ENCODE data around the gene KIF3A.

The KIF3A gene

DNA sequence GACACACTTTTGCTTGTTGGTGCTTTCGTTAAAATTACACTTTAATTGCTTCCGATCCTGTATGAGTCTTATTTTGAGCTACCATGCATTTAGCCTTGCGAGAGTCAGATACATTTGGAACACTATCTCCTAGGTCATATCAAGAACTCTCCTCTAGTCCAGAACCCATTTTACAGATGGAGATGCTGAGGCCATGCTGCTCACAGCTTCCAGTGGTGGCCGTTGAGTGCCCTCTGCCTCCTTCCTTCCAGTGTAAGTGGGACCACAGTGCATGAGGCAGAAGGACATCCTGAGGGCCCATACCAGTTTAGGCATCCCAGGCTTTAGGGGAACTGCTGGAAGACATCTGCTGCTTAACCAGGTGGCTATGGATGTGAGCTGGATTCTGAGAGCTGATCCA, 16.8 kb upstream of the KIF3A start:
- DNase-seq (ENCODE audit: low read depth in 2 of 3, low spot score in 2 of 3): no peak

DNA sequence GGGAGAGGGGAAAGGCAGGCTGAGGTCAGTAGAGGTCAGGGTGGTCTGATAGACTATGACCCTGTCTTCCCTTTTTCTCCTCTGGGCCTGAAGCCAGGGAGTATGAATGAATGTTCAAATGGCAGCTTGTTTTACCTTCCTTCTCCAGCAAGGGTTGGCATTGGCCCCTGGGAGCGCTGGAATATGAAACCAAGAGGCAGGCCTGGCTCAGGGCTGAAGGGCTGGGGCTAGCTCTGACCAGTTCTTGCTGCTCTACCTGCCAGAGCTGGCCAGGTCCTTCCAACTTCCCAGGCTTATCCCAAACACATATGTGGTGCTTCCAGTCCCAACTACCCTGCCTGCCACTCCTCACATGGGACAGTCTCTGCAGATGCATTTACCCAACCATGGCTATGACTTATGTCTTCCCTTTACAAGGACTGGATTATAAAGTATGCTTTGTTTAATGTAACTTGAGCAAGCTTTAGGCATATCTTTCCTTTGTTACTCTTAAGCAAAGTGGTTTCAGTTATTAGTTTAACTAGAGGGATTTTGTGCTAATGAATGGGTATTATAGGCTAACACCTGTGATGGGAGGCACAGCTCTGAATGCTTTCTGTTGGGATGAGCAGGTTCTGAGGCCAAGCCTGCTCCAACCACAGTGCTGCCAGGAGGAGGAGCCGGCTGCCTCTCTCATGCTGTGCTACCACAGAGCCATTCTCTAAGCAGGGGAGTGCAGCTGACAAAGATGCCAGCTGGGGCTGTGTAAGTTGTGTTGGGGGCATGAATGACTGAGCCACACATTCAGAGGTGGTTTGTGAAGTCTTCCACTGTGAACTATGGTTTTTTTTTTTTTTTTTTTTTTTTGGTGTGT, 16.0 kb upstream of the KIF3A start:
- no peak for DNase-seq (ENCODE audit: low read depth in 2 of 3, low spot score in 2 of 3)

DNA sequence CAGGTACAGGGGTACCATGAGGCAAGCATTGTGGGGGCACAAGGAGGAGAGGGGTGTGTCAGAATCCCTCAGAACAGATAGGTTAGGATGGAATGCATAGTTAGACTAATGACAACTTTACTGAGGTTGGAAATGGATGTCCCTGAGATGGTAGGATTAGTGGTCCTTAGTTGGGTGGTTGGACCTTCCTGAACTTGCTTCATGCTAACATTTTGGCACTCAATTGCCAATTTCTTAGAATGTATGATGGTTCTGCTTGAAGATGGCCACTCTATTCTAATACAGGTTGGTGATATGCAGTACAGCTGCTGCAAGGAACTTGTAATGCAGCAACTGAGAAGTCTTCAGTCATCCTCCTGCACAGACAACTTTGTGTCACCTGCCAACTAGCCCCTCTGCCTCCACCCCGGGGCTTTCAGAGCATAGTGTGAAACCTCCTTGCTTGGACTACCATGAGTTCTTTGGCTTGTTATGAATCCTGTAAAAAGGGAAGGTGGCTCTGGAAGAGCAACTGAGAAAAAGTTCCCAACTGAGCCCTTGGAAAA, 15.3 kb upstream of the KIF3A start:
- DNase-seq (ENCODE audit: low read depth in 2 of 3, low spot score in 2 of 3): no peak

DNA sequence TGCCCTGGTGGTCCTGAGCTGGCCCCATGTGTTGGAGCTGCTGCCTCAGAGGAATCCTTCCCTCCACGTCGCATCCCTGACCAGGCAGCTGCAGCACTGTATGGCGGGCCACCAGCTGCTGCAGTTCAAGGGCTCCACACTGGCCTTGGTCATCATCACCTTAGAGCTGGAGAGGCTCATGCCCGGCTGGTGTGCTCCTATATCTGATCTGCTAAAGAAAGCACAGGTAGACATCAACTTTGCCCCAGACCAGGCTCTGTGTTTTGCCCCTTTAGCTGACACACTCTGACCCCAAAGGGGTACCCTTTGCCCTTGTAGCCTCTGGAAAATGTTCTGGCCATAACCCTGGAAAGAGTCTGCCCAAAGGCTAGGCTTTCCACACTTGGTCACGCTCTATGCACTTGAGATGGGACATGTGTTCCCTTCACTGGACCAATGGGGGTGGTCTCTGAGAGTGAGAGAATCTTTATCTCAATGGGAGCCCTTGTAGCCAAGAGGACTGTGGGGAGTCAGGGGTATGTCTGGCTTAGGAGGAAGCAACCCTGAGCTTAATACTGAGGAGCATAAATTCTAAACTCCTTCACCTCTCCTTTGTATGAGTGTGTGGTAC, 14.7 kb upstream of the KIF3A start:
- DNase-seq (ENCODE audit: low read depth in 2 of 3, low spot score in 2 of 3): no peak

DNA sequence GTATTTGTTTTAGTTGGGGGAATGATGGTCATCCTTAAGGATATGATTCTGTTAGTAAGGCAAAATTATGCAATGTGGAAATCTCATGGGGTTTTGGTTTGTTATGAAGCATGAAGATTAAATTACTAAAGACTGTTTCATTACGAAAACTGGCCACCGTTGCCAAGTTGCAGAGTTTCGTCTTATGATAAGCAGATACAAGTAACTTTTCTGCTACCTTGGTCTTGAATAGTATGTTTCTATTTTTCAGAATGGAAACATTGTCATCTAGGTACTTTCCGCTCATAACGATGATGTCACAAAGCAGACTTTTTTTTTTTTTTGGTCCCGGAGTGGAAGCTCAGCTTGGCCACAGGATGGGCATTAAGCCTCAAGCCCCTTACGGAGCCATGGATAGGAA, 14.1 kb upstream of the KIF3A start:
- no peak for DNase-seq (ENCODE audit: low read depth in 2 of 3, low spot score in 2 of 3)

DNA sequence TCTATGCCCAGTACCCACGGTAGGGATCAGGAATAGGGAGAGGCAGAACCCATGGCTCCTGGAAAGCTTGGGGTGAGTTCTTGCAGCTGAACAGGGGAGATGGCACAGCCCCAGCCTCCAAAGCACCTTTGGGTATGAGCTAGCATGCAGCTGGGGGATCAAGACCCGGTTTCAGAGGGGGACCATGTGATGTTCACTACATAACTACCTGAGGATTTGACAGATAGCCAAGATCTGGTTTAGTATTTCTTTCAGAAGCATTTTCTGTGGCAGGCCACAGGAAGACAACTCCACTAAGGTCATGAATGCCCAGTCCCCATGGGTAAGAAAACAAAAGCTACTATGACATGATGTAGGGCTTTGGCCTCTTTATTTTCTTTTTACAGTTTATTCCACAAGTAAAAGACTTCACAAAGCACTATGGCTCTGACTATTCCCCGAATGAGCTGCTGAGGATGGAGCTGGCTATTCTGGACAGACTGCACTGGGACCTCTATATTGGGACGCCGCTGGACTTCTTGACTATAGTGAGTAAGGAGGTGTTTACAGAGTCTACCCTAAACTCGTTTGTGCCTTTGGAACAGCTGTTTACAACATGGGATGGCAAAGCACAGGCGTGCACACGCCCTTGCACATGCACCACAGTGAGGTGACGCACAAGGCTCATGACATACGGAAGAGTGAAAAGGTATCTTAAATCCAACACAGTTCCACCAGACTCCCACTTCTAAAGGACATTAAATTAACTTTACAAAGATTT, 13.3 kb upstream of the KIF3A start:
- no peak for DNase-seq (ENCODE audit: low read depth in 2 of 3, low spot score in 2 of 3)

DNA sequence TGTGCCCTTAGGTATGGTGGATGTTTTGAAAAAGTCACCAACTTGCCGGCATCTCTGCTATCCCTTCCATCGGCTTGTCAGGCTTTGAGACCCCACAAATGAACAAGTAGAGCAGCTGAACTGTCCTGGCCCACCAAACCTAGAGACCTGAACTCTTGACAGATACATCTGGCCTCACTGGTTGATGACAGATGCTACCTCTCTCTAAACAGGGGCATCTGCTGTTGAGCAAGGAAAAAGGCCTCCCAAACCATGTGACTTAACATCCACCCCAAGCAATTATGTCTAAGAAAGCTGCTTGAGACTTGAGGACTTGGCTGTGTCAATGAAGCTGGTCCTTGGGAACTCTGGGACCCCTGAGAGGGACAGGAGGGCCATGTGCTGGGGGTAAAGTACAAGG, 12.2 kb upstream of the KIF3A start:
- no peak for DNase-seq (ENCODE audit: low read depth in 2 of 3, low spot score in 2 of 3)

DNA sequence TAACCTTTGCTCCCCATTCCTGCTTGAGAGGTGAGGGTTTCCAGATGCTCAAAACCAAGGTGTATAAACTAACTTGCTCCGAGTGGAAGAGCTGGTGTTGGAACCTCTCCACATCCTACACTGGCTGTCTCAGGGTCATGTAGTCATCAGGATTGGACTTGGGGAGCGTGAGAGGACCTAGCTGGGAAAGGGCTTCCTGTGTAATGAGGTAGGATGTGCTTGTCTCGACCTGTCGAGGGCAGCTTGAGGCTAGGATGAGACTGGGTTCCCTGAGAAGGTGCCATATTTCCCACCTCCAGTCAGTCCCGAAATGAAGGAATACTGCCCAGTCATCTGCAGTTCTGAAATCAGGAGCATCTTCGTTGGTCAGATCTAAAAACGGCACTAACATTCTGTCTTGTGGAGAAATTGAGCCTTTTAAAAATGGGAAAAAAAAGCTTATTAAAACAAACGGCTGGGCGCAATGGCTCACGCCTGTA, 11.2 kb upstream of the KIF3A start:
- no peak for DNase-seq (ENCODE audit: low read depth in 2 of 3, low spot score in 2 of 3)

DNA sequence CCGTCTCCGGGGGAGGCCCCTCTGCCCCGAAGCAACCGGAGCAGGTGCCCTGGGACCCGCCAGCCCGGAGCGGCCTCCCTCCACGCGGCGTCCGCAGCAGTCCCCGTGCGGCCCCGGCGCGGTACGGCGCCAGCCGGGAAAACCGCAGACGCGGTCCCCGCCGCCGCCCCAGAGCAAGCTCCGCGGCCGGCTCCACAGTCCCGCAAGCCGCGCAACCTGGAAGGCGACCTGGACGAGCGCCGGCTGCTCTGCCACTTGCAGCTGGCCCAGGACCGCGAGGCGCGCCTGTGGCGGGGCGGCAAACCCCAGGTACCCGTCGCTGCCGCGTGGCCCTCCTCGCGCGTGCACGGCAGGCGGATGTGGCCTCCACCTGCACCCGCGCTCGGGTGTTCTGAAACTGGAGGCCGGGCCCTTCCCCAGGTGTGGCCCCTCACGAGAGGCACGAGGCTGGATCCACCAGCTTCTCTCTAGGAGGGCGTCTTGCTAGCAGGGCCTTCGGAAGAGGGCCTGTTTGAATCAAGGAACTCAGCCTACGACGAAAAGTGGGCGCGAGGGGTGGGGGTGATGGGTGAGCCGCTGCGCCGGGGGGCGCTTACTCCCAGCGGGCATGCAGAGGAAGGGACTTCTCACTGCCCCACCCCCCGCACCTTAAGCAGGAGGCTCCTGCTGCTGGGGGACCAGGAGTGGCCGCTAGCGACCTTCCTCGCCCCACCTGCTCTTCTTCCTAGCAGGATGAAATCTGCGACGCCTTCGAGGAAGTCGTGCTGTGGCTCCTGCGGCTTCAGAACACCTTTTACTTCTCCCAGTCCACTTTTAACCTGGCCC, 10.5 kb upstream of the KIF3A start:
- peak in 1 of 3 experiments; percentile 18 for DNase-seq (ENCODE audit: low read depth in 2 of 3, low spot score in 2 of 3)

DNA sequence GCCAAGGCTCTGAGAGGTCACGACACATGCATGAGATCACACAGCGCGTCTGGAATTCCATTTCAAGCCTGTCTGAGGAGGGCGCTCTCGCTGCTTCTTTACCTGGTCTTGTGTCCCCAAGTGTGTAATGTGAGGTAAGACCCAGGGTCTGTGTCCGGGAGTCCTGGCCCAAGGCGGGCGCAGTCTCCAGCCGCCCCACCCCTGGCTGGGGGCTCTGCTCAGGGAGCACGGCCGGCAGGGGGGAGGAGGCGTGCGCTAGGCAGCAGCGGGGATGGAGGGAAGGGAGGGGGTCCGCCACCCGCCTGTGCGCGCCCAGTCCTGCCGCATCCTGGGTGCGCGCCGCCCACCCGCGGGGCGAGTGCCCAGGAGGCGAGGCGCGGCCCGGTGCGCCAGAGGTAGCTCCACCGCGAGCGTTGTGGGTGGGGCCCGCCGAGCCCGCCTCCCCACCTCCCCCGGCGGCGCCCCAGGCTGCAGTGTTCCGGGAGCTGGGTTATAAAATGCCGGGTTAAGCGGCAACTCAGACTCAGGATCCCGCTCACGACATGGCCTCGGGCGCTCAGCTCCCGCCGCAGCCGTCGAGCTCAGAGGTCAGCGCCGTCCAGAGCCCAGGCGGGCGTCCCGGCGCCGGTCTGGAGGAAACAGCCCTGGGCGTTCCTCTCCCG, 9.7 kb upstream of the KIF3A start, which contains the start of gene CCNI2:
Gene CCNI2, plus strand, starts transcription at position 473 of the 662 bp plus-strand sequence. Its CDS starts 70 bp downstream, at position 543.
- peak in 1 of 3 experiments; percentile 23 for DNase-seq (ENCODE audit: low read depth in 2 of 3, low spot score in 2 of 3)

DNA sequence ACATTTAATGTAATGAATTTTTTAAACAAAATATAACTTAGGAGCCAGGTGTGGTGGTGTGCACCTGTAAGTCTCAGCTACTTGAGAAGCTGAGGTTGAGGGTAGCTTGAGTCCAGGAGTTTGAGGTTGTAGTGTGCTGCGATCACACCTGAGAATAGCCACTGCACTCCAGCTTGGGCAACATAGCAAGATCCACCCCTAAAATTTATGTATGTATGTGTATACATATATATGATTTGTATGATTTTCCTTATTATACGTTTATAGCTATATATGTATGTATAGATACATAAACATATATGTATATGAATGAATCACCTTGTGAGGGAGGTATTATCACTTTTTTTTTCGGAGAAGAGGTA, 9.2 kb upstream of the KIF3A start:
- no peak for DNase-seq (ENCODE audit: low read depth in 2 of 3, low spot score in 2 of 3)

DNA sequence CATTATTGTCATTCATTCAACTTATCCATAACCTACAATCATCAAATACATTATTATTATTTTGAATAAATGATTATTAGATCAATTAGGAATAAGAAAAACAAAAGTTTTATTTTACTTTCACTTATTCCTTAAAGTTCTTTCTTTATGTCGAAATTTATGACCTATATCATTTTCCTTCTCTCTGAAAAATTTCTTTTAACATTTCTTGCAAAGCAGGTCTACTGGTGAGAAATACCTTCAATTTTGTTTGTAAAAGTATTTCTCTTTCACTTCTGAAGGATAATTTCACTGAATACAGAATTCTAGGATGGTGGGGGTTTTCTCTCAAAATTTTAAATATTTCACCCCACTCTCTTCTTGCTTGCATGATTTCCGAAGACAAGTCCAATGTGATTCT, 7.3 kb upstream of the KIF3A start:
- DNase-seq (ENCODE audit: low read depth in 2 of 3, low spot score in 2 of 3): no peak

DNA sequence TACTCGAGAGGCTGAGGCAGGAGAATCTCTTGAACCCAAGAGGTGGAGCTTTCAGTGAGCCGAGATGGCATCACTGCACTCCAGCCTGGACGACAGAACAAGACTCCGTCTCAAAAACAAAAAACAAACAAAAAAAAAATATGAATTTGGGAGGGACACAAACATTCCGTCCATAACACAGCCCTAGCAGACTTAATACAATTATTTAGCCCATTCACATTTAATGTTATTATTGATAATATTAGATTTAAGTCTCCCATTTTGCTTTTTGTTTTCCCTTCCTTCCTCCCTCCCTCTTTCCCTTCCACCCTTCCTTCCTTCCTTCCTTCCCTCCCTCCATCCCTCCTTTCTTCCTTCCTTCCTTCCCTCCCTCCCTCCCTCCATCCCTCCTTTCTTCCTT, 5.3 kb upstream of the KIF3A start:
- DNase-seq (ENCODE audit: low read depth in 2 of 3, low spot score in 2 of 3): no peak

DNA sequence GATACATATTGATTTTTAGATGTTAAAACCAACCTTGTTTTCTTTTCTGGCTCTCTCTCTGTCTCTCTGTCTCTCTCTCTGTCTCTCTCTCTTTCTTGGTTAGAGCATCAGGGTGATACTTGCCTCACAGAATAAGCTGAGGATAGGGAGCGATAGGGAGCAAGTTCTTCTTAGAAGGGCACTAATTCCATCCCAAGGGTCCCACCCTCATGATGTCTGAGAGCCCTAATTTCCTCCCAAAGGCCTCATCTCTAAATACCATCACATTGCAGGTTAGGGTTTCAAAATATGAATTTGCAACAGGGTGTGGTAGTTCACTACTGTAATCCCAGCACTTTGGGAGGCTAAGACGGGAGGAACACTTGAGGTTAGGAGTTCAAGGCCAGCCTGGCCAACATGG, 4.8 kb upstream of the KIF3A start:
- DNase-seq (ENCODE audit: low read depth in 2 of 3, low spot score in 2 of 3): no peak

DNA sequence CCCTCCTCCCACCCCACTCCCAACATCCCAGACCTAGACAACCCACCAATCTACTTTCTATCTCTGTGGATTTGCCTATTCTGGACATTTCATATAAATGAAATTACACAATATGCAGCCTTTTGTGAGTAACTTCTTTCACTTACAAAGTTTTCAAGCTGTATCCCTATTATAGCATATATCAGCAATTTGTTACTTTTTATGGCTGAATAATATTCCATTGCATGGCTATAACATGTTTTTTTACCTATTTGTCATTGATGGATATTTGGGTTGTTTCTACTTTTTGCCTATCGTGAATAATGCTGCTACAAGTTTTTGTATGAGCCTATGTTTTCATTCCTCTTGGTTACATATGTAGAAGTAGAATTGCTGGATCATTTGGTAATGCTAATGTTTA, 1.9 kb upstream of the KIF3A start:
- DNase-seq (ENCODE audit: low read depth in 2 of 3, low spot score in 2 of 3): no peak

DNA sequence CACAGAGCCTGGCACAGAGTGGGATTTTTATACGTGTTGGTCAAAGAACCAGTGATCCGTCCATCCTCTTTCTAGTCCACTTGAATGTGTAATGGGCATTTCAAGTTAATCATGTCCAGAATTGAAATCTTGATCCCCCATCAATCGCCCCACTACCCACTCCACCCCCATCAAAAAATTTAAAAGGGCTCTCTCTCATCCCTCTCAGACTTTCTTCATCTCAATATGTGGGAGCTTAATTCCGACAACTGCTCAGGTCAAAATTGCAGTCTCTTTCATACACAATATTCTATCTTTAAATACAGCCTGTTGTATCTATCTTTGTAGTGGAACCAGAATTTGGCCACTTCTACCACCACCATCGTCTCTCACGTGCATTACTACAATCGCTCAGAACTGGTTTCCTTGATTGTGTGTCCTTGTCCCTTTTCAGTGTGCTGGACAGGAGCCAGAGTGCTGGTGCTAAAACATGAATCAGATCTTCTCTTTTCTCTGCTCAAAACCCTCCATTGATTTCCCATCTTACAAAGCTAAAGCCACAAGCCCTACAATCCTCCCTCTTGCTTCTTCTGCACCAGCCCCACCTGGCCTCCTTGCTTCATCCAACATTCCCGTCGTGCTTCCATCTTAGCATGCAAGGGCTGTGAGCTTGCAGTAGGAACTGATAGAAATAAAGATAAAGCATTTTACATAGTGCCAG, 786 bp upstream of the KIF3A start:
- no peak for DNase-seq (ENCODE audit: low read depth in 2 of 3, low spot score in 2 of 3)

DNA sequence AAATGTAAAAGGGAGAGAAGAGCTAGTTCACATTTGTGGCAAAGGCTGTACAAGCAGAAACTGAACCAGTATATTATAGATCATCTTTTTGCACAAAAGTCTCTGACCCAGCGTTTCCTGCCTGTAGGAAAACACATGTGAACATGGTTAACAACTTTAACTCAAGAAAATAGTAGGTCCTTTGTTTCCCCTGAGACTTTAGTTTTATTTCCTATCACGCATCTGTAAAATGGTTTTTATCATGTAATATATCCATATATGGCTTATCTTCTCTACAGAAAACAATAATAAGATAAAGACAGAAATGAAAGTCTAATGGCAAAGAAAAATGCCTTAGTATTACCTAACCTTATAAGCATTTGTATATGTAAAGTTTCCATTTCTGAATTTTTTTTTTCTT, 2.7 kb downstream of the KIF3A start:
- no peak for DNase-seq (ENCODE audit: low read depth in 2 of 3, low spot score in 2 of 3)

DNA sequence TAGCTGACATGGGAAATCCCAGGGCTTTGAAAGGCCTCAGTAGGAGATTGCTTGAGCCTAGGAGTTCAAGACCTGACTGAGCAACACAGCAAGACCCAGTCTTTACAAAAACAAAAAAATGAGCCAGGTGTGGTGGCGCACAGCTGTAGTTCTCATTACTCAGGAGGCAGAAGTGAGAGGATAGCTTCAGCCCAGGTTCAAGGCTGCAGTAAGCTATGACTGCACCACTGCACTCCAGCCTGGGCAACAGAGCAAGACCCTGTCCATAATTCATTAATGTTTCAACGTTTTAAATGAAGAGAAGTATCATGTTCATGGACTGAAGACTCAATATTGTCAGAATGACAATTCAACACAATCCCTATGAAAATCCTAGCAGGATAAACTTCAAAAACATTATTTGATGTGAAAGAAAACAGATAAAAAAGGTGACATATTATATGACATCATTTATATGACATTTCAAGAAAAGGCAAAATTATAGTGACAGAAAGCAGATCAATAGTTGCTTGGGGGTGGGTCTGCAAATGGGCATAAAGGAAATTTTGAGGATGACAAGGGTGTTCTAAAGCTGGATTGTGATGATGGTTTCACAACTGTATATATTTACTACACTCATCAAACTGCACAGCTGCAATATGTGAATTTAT, 3.7 kb downstream of the KIF3A start:
- no peak for DNase-seq (ENCODE audit: low read depth in 2 of 3, low spot score in 2 of 3)

DNA sequence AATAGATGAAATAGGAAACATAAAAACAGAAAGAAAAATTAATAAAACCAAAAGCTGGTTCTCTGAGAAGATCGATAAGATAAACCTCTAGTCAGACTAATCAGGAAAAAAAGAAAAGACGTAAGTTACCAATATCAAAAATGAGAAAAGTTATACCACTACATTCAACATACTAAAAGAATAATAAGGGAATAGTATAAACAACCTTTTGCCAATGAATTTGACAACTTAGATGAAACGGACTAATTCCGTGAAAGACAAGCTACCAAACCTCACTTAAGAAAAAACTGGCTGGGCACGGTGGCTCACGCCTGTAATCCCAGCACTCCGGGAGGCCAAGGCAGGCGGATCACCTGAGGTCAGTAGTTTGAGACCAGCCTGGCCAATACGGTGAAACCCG, 7.5 kb downstream of the KIF3A start:
- no peak for DNase-seq (ENCODE audit: low read depth in 2 of 3, low spot score in 2 of 3)
